GM12892 (cell line): Measurements from ENCODE around the gene PANK2.

Experiments used
- POLR2A ChIP-seq: IDR thresholded peaks from 2 replicates; pipeline ENCODE4 v1.6.1; 2011; ENCODE audit warnings: low read depth, low read length, control low read depth
- POLR2AphosphoS5 ChIP-seq: IDR thresholded peaks from 2 replicates; pipeline ENCODE4 v1.6.1; 2011; ENCODE audit warnings: low read depth, low read length, control low read depth
- TAF1 ChIP-seq: IDR thresholded peaks from 2 replicates; pipeline ENCODE4 v1.6.1; 2011; ENCODE audit warnings: low read depth, mild to moderate bottlenecking, control low read depth, low read length, borderline replicate concordance

GRCh38 chr20:3865887-3866407, 23.2 kb upstream of the PANK2 start:
- TF ChIP-seq POLR2A (no peak), TAF1 (no peak), POLR2AphosphoS5 (no peak)
